Central memory CD8-positive, alpha-beta T cell (primary cell): ENCODE data around the gene EIF3CL.
"Not testable (repeated sequence)": the region's sequence is repeated elsewhere in the genome, so short reads cannot be mapped to it uniquely, and the experiment has no call there.

ENCODE experiments used
- ATAC-seq: fragments of 150-1000 bp; cut with Tn5 transposase; replicated peaks from 2 replicates; pipeline ENCODE4 v1.10.0; 2022; ENCODE audit warnings: mild to moderate bottlenecking, moderate FRiP score, moderate number of reproducible peaks; ENCODE audit not compliant: poor library complexity, severe bottlenecking; ENCODE audit errors: extremely low read depth
- DNase-seq, 2 donors: peaks; one replicate each; pipeline ENCODE4 v3.0.0; 2021; ENCODE audit warnings: low spot score in 2 of 2
- H3K27ac Mint-ChIP-seq: one replicate; pipeline ENCODE4 v1.8.0; 2022; ENCODE audit warnings: low read depth, mild to moderate bottlenecking, moderate library complexity, mixed read lengths
- H3K27me3 Mint-ChIP-seq: one replicate; pipeline ENCODE4 v1.8.0; 2022; ENCODE audit warnings: mixed read lengths
- H3K36me3 Mint-ChIP-seq: one replicate; pipeline ENCODE4 v1.8.0; 2022; ENCODE audit warnings: mild to moderate bottlenecking, moderate library complexity, mixed read lengths; ENCODE audit not compliant: insufficient read depth
- H3K4me1 Mint-ChIP-seq: one replicate; pipeline ENCODE4 v1.8.0; 2022; ENCODE audit warnings: mixed read lengths
- H3K4me3 Mint-ChIP-seq: one replicate; pipeline ENCODE4 v1.8.0; 2022; ENCODE audit warnings: mild to moderate bottlenecking, moderate library complexity, mixed read lengths
- H3K9me3 Mint-ChIP-seq: one replicate; pipeline ENCODE4 v1.8.0; 2022; ENCODE audit warnings: mixed read lengths

The EIF3CL gene

DNA sequence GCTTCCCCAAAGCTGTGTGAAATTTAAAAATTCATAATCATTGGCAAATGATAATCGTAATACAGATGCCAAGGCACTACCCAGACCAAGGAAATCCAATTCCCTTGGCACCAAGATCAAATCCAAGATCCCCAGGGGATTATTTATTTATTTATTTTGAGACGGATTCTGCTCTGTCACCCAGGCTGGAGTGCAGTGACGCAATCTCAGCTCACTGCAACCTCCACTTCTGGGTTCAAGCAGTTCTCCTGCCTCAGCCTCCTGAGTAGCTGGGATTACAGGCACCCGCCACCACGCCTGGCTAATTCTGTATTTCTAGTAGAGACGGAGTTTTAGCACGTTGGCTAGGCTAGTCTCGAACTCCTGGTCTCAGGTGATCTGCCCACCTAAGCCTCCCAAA, 68.0 kb downstream of the EIF3CL start:
- H3K27ac Mint-ChIP-seq, H3K36me3 Mint-ChIP-seq, H3K4me1 Mint-ChIP-seq: not testable (repeated sequence)

DNA sequence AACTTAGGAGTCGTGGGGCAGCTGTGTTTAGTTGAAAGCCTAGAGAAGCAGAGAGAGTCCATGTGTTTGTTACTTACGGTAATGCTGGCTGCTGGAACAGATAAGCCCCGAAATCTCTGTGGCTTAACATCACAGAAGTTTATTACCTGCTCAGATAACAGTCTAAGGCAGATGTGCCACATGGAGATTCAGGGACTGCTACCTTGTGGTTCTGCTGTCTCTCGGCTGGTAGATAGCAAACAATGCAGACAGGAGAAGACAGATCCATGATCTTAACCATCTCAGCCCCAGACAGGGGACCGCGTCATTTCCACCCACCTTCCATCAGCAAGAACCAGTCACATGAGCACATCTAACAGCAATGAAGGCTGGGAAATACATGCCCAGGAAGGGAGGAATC, 71.0 kb downstream of the EIF3CL start:
- not testable (repeated sequence) for H3K27me3 Mint-ChIP-seq, H3K36me3 Mint-ChIP-seq, DNase-seq, H3K4me1 Mint-ChIP-seq, ATAC-seq, H3K4me3 Mint-ChIP-seq, H3K9me3 Mint-ChIP-seq, H3K27ac Mint-ChIP-seq

More for the DNA sequence above, 68.0 kb downstream of the EIF3CL start:
- H3K4me3 Mint-ChIP-seq, H3K27me3 Mint-ChIP-seq, ATAC-seq, DNase-seq, H3K9me3 Mint-ChIP-seq: not testable (repeated sequence)

DNA sequence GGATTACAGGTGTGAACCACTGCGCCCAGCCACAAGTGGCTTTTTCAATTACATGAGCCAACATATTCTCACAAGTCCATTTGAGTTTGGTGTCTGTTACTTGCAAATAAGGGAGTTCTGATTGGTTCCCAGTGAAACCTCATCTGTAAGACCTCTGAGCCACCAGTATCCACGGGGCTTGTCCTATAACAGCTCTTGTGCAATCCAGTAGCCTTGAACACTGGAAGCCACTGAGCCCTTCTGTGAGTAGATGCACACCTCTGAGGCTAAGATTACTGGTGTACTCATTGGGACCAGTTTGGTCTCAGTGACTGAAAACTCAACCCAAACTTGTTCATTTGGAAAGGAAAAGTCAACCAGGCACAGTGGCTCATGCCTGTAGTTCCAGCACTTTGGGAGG, 72.7 kb downstream of the EIF3CL start:
- H3K9me3 Mint-ChIP-seq, H3K27ac Mint-ChIP-seq, DNase-seq, H3K4me1 Mint-ChIP-seq, ATAC-seq, H3K27me3 Mint-ChIP-seq, H3K4me3 Mint-ChIP-seq, H3K36me3 Mint-ChIP-seq: not testable (repeated sequence)

- H3K36me3 Mint-ChIP-seq, H3K9me3 Mint-ChIP-seq, ATAC-seq, DNase-seq, H3K27ac Mint-ChIP-seq, H3K4me3 Mint-ChIP-seq, H3K4me1 Mint-ChIP-seq, H3K27me3 Mint-ChIP-seq: not testable (repeated sequence)
Observed at GRCh38 chr16:28330232-28330631, 73.4 kb downstream of the EIF3CL start.
